HG03354 (cell line): ENCODE data around the gene PLD4.
"Not testable (repeated sequence)": the region's sequence is repeated elsewhere in the genome, so short reads cannot be mapped to it uniquely, and the experiment has no call there.

ENCODE experiments used
- ATAC-seq: cut with Tn5 transposase; IDR thresholded peaks from one replicate; pipeline ENCODE4 v1.9.1; 2021; ENCODE audit warnings: mild to moderate bottlenecking; ENCODE audit not compliant: unreplicated experiment, poor library complexity, severe bottlenecking

The PLD4 gene

GRCh38 chr14:104948736-104949031 lies 24.0 kb downstream of the PLD4 start:
- ATAC-seq = no peak

GRCh38 chr14:104949406-104949955 lies 24.8 kb downstream of the PLD4 start:
- ATAC-seq = not testable (repeated sequence)

DNA sequence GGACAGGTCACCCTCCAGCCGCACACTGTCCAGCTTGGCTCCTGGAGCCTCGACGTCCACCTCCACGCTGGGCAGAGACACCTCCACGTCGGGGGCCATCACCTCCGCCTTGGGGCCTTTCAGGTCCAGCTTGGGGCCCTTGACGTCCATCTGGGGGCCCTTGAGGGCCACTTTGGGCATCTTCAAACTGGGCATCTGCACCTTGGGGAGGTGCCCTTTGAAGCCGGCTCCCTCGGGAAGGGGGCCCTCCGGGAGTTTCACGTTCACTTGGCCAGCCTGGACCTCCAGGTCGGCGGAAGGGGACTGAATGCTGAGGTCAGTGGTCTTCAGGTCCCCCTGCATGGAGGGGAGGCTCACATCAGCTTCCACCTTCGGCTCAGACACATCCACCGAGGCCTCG lies 25.3 kb downstream of the PLD4 start:
- ATAC-seq = no peak

GRCh38 chr14:104950701-104951100 lies 26.0 kb downstream of the PLD4 start:
- not testable (repeated sequence) for ATAC-seq

- not testable (repeated sequence) for ATAC-seq
These were observed 27.4 kb downstream of the PLD4 start for GRCh38 chr14:104951863-104952657.

GRCh38 chr14:104953097-104953496 lies 28.4 kb downstream of the PLD4 start:
- ATAC-seq = no peak

GRCh38 chr14:104953896-104954656 lies 29.4 kb downstream of the PLD4 start:
- ATAC-seq = no peak

DNA sequence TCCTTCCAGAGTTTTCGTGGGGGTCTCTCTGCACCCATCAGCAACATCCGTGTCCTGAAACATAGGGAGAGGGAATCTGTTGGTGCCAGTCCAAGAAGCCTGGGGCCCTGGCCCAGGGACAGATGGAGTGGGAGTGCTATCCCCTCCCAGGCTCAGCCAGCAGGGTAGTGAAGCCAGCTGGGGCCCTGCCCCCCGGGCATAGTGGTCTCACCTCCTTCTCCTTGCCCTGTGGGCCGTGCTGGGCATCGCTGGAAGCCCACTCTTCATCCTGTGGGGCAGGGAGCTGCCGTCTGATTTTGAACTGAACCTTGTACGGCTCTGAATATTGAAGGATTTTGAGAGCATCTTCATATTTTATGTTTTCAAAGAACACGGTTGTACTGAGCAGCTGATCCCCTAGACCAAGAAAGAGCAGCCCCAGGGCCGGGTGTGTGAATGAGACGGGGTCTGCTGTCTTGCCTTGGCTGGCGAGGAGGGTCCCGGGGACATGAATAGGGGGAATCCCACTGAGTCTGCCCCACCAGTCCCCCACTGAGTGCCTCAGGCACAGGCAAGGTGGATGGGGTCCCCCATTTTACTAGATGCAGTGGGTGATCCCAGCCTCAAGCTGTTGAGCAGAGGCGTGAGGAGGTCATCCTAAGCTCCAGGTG lies 30.2 kb downstream of the PLD4 start:
- no peak for ATAC-seq

DNA sequence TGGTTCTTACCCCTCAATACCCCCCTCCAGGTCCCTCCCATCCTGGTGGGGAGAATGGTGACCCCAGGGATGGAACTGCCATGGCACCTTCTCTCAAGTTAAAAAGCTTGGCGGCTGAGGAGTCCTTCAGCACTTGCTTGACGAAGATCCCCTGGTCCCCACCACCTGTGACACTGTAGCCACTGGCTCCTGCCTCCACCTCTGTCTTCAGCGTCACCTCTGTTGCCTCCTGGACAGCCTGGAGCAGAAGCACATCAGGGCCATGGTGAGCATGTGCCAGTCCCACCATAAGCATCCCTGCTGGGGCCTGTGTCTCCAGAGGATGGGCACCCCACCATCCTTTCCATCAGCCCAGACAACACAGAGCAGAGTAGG lies 30.7 kb downstream of the PLD4 start:
- no peak for ATAC-seq

DNA sequence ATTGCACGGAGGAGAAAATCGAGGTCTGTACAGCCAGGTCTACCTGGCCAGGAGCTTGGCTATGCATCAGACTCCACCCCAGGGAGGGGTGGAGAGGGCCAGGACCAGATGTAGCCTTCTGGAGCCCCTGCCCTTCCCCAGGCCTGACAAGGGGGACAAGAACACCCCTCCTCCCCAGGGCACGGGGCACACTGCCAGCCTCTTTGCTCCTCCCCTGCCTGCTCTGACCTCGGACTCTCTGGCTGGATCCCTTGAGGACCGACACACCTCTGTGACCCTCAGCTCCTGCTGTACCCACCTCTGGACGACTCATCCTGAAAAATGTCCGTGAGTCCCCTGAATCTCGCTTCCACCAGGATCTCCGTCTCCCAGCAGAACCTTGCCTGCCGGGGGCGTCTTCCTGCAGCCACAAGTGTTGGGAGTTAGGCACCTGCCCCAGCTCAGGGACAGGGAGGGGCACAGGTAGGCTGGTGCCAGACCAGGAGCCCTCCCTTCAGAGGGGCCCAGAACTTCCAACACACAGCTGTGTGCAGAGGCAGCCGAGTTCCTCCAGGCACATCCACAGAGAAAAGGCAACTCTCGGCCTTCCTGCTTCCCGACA lies 31.7 kb downstream of the PLD4 start:
- ATAC-seq = no peak

DNA sequence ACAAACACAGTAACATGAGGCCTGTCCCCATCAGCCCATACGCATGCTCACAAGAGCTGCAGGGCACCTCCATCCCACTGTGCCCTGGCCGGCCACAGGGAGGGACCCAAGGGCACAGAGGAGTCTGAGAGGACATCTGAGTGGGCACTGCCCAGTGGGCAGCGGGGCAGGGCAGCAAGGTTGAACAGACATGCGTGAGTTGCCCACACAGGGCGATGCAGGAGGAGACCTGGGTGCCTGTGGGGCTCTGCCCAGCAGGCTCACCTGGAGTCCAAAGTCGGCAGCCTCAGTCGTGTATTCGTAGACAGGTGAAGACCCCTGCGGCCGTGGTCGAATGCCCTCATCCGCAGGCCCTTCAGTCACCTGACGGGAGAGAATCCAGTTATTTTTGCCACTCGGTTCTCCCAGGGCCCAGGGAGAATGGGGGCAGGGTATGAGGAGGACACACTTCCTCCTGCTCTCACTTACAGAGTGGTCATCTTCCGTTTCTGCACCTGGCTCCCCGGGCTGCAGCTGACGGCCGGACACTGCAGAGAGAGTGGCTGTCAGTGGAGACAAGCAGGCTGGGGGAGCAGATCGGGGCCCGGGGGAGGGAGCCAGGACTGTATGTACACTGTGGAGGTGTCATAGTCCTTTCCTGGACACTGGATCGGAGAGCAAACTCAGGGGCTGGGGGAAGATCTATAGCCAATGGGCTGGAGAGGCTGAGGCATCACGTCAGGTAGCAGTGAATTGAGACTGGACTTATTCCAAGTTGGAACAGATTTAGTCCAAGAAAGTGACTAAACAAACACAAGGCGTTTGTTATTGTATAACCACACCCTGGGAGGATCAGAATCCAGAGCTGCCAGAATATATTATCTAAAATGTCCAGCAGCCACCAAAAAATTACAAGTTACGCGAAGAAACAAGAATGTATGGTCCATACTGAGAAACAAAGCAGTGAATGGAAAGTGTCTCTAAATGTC lies 32.8 kb downstream of the PLD4 start:
- no peak for ATAC-seq

DNA sequence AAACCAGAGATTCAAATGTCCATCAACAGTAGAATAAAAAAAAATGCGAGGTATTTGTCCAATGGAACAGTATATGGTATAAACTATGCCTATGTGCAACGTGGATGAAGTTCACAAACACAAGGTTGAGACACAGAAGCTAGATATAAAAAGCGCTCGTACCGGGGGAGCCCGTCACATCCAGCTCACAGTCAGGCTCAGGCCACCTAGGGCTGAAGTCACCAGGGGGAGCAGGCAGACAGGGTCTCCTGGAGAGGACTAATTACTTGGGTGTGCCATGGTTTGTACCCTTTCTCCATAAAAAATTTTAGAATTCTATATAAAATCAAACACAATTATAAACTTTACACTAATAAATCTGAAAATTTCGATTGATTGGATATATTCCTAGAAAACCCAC lies 39.9 kb downstream of the PLD4 start:
- ATAC-seq = no peak

DNA sequence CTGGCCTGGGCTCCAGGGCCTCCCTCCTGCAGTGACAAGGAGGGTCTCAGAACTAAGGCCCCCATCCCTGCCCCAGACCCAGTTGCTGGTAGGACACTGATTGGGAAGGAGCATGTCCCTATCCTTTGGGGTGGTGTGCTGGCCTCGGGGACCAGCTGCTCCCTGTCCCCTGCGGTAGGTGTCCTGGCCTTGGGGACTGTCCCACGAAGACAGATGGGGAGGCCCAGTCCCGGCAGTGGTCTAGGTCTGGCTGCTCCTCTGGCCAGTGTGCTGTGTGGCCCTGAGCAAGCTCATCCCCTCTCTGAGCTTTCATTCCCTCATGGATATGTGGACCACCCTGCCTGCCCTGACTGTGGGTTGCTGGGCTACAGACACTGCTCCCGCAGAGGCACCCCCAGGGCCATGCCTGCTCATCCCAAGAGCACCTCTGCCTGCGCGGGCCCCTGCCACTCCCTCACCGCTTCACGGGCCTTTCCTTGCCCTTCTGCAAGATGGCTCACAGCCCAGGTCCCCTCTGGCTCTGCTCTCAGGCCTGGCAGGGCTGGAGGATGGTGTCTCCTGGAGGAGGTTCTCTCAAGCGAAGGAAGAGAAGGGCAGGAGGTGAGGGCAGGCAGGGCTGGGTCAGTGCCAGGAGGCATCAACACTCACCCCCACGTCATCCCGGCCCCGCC lies 41.0 kb downstream of the PLD4 start:
- ATAC-seq = no peak

- ATAC-seq = no peak
These were observed 41.7 kb downstream of the PLD4 start for GRCh38 chr14:104966261-104966865.

DNA sequence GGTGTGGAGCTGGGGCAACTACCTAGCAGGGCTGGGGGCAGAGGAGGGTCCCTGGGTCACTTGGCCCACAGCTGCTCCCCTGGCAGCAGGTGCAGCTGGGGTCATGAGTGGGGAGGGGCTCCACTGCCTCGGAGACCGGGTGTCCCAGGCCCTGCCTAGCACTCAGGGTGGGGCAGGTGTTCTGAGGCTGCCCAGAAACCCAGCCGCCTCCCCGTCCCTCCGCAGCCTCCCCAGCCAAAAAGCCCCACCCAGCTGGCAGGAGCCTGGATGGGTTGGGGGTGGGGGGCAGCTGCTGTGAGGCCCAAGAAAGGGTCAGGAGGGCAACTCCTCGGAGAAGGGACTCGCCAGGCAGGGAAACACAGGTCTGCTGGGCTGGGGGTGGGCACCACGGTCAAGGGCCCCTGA lies 42.3 kb downstream of the PLD4 start:
- ATAC-seq = no peak

GRCh38 chr14:104967386-104968152 lies 42.9 kb downstream of the PLD4 start:
- no peak for ATAC-seq

DNA sequence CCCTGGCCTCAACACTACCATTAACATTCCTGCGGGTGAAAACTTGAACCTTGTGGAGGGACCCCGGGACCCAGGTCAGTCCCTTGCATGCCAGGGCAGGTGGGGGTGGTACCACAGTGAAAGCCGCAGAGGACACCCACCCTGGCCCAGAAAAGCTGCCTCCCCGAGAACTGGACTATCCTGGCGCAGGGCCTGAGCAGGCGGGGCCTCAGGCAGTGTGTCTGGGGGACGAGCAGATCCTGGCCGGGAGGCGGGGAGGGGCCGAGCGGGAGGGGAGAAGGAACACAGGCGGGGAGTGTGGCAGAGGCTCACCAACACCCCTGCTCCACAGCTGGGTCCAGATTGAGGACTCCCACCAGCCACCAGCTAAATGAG lies 43.5 kb downstream of the PLD4 start:
- no peak for ATAC-seq
